Stimulated activated CD8-positive, alpha-beta memory T cell treated with anti-CD3 and anti-CD28 coated beads, Interleukin-12 subunit alpha, Interleukin-12 subunit beta, amount 100 ng/mL, for 1 hour (primary cell): Measurements from ENCODE around the gene CAMSAP1.
A peak's percentile ranks its signal among the peaks of the same experiment; 100 is the strongest.
"Not testable (repeated sequence)": the region's sequence is repeated elsewhere in the genome, so short reads cannot be mapped to it uniquely, and the experiment has no call there.

Experiments used
- DNase-seq: peaks from one replicate; pipeline ENCODE4 v3.0.0-alpha.2; 2020; ENCODE audit warnings: low read depth

The CAMSAP1 gene

GRCh38 chr9:135901031-135901758 lies 6.2 kb downstream of the CAMSAP1 start:
- DNase-seq, result no peak

- no peak for DNase-seq
Observed at GRCh38 chr9:135898634-135899407, 8.5 kb downstream of the CAMSAP1 start.

GRCh38 chr9:135896626-135897025 lies 10.7 kb downstream of the CAMSAP1 start:
- DNase-seq, result no peak

- no peak for DNase-seq
Observed at GRCh38 chr9:135896205-135896604, 11.1 kb downstream of the CAMSAP1 start.

- DNase-seq, result no peak
Observed at GRCh38 chr9:135895202-135895848, 12.0 kb downstream of the CAMSAP1 start.

- DNase-seq, result no peak
Observed at GRCh38 chr9:135893104-135893503, 14.2 kb downstream of the CAMSAP1 start.

GRCh38 chr9:135892327-135892726 lies 15.0 kb downstream of the CAMSAP1 start:
- DNase-seq, result not testable (repeated sequence)

- no peak for DNase-seq
Observed at GRCh38 chr9:135891027-135891631, 16.2 kb downstream of the CAMSAP1 start.

GRCh38 chr9:135890190-135891026 lies 16.9 kb downstream of the CAMSAP1 start:
- DNase-seq, result no peak

- no peak for DNase-seq
Observed at GRCh38 chr9:135889564-135890189, 17.7 kb downstream of the CAMSAP1 start.

GRCh38 chr9:135888766-135889394 lies 18.5 kb downstream of the CAMSAP1 start:
- no peak for DNase-seq

- no peak for DNase-seq
Observed at GRCh38 chr9:135888126-135888765, 19.1 kb downstream of the CAMSAP1 start.

- peak; percentile 15 for DNase-seq
Observed at GRCh38 chr9:135887585-135888050, 19.7 kb downstream of the CAMSAP1 start.

GRCh38 chr9:135887021-135887507 lies 20.3 kb downstream of the CAMSAP1 start:
- DNase-seq, result no peak

- no peak for DNase-seq
Observed at GRCh38 chr9:135886147-135886981, 21.0 kb downstream of the CAMSAP1 start.

GRCh38 chr9:135885100-135885853 lies 22.1 kb downstream of the CAMSAP1 start:
- no peak for DNase-seq

GRCh38 chr9:135884328-135885035 lies 22.9 kb downstream of the CAMSAP1 start:
- DNase-seq, result no peak
